Urothelium cell line (cell line): Measurements from ENCODE around the gene DRG1.
"Not testable (repeated sequence)": the region's sequence is repeated elsewhere in the genome, so short reads cannot be mapped to it uniquely, and the experiment has no call there.

Experiments used
- DNase-seq: peaks from one replicate; pipeline ENCODE4 v3.0.0; 2011; ENCODE audit warnings: low spot score, mixed read lengths
- FAIRE-seq: peaks from 2 replicates; lab custom pipeline; 2011; peaks lifted over from hg19 to GRCh38; lab: Jason Lieb, UNC

Gene DRG1

DNA sequence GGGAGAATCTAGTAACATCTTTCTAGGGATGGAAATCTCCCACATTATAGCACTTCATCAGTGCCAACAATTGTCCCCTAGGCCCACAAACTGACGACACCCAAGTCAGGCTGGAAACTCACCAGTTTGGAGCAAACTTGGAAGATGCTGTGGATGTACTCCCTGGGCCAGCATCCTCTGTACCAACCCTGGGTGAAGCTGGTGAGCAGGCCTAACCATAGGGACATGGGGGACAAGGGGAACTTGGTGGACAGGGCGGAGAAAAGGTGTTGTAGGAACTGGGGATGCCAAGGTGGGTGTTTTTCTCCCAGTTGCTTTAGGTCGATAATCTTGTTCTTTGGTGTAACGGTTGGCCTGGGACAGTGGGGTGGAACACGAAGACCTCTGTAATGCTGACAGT is 42.2 kb downstream of the DRG1 start:
- no peak for FAIRE-seq
- DNase-seq: no peak

DNA sequence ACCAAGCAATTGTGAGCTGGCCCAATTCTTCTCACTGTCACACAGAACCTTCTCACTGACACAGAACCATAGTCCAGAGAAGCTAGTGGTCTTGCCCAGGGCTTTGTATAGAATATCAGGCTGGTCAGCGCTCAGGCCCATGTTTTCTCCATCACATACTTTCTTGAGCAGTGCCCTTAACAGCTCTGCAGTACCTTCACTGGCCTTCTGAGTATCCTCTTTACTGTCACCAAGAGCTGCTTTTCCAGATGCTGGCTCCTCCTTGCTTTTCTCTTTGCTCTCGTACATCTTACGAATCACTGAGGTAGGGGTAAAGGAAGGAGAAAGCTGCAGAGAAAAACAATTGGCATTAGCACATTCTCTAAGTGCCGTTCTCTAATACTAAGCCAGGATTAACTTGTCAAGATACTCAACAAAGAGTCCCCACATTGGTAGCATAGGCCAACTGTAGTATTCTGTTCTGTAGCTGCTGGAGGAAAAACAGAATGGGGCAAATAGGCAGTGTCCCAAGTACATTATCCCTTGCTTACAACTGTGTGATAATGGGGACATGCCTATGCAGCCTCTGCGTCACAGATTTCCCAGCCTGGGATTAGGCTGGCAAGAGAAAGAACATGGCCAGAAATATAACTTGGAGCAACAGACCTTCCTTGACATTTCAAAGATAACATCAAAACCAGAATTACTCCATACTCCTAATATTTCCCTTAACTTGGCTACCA is 43.5 kb downstream of the DRG1 start:
- DNase-seq (no peak), FAIRE-seq (no peak)

DNA sequence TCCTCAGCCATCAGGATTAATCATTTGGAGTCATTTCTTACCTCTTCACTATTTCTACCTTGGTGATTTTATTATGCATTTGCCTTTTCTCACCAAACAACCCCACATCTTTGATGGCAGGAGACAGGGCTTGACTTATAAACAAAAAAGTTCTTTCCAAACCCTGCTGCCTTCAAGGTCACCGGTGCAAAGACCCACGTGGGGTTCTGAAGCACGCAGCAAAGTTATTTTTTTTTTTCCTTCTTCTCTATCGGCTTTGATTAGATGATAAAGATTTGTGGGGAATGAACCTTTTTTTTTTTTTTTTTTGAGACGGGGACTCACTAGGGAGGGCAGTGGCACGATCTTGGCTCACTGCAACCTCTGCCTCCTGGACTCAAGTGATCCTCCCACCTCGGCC is 44.1 kb downstream of the DRG1 start:
- no peak for FAIRE-seq

DNA sequence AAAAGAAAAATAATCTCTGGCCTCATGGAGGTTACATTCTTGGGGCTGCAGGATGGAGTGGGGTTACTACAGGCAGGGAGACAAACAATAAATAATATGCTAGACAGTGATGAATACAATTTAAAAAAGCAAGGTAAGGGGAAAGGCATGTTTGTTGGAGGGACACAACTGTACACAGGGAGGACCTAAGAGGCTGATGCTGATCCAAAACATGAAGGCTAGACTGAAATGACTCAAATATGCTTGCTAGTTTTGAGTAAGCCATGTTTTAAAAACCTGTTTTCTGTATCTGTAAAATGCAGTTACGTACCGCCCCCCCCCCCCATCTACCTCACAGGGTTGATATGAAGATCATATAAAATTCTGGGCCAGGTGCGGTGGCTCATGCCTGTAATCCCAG is 46.2 kb downstream of the DRG1 start:
- DNase-seq: no peak
- FAIRE-seq: no peak

More for the DNA sequence above, 44.1 kb downstream of the DRG1 start:
- no peak for DNase-seq

DNA sequence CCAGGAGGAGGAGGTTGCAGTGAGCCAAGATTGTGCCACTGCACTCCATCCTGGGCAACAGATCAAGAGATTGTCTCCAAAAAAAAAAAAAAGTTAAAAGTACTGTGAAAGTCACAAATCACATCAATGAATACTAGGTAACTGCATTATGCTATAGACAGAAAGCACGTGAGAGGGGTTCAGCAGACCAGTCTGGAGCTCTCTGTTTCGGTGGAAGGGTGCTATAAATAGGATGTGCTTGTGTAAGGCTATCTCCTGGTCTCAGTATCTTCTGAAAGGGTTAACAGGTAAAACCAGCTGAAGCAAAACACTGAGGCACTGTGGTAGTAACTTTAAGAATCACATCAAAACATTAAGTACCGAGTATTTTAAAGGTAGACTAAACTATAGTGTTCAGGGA is 46.8 kb downstream of the DRG1 start:
- DNase-seq: no peak
- no peak for FAIRE-seq

DNA sequence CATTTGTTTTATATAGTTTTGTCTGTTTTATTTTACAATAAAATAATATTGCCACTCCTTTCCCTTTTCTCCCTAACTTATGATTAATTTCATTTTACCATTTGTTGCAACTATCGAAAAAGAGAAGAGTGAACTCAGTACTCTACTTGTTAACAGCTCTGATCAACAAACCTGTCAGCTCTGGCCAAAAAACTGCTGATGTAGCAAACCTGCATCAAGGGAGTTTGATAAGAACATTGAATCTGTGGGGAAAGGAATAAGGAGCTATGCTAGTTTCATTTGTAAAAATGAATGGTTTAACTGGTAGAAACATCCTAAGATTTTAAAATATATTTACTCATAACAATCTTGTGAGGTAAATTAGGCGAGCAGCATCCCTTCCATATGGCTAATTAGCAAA is 47.4 kb downstream of the DRG1 start:
- FAIRE-seq (no peak), DNase-seq (no peak)

DNA sequence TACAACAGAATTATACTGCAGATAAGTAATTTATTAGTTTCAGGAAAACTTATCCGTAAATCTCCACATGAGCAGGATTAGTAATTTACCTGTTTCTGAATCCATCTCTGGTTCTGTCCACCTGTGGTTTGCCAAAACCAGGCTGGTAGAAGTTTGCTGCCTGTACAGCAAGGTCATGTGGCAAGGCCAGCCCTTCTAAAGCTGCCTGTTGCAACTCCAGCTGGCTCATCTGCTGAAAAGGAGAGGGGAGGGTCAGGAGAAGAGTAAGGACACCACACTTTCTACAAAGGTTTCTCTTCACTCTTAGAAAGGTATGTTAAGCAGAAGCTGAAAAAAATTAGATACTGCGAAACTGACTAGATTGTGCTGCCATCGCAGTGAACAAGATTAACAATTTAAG is 47.9 kb downstream of the DRG1 start:
- no peak for DNase-seq
- FAIRE-seq: no peak

DNA sequence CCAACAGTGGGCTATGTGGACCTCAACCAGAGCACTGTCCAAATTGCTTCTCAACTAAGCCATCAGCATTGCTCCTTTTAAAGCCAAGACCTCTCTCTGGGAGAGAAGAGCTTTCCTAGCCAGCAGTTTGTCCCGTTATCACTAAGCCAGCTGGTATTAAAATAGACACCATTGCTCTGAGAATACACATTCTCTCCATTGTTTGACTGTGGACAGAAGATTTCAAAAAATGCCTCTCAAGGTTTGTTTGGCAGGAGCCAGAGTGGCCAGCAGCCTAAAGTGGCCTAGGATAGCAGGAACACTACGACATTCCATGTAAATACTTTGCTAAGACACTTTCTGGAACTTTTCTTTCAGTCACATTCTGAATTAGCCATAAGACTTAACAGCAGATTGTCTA is 49.0 kb downstream of the DRG1 start:
- no peak for DNase-seq
- FAIRE-seq: no peak

DNA sequence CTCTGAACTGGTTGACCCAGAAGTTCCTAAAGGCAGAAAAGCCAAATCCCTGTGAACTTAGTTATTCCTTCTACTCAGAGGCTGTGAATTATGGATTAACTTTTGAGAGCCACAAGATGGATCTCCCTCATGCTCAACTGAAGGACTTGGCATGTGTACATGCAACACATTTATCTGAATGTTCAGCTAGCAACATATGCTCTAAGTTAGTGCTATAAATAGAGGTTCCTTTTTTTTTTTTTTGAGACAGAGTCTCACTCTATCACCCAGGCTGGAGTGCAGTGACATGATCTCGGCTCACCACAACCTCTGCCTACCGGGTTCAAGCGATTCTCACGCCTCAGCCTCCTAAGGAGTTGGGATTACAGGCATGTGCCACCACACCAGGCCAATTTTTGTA is 50.1 kb downstream of the DRG1 start:
- FAIRE-seq (no peak), DNase-seq (no peak)

DNA sequence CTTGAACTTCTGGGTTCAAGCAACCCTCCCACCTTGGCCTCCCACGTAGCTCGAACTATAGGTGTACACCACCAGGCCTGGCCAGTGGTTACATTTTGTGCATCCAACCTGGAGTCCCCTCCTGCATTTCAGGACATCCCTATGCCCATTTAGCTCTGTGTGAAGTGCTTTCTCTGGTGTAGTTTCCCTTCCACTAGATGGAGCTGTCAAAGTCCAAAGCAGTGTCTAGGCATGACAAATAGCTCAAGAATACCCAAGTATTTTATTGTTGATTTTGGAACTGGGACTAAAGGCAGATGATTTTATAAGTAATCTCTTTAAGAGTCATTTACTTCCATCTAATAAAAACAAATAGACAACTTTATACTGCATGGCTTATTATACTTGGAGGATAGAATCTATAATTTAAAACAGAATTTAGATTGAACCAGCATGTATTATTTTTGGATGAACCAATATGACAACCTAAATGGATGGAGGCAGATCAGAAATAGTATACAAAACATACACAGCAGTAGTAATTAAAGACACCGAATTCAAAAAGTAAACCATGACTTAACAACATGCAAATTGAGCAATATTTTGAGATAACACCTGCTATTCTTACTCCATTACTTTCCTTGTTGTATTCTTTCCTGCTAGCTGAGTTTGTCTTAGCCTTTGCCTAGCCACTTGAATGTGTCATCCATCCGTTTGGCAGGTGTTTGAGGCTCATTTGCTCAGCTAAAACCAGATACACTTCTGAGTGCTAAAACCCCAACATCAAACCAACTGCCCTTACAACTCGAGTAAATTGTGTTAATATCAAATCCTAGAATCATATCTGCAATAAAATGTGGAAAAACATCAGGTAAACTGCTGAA is 52.5 kb downstream of the DRG1 start:
- FAIRE-seq: no peak
- DNase-seq: peak; percentile 51

DNA sequence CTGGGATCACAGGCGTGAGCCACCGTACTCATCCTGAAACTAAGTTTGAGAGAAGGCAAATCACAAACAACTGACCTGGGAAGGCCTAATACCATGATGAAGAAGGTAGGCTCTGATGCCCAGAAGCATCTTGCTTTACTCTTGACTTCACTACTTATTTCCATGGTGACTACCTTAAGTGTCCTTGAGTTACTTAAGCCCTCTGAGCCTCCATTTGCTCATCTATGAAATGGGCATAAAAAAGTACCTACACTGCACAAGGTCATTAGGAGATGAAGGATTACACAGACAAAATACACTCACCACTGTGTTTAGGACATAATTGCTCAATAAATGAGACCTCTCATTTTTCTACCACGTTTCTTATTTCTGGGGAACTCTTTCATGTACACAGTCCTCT is 62.3 kb downstream of the DRG1 start:
- no peak for FAIRE-seq
- no peak for DNase-seq

DNA sequence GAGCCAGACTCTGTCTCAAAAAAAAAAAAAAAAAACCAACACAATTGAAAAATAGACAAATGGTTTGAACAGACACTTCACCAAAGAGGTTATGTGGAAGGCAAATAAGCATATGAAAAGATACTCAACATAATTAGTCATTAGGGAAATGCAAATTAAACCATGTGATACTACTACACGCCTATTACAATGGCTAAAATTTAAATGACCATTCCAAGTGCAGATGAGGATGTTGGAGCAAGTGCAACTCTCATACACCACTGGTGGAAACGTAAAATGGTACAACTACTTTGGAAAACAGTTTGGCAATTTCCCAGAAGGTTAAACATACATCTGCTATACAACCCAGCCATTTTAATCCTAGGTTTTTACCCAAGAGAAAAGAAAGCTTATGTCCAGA is 65.9 kb downstream of the DRG1 start:
- no peak for DNase-seq
- no peak for FAIRE-seq

DNA sequence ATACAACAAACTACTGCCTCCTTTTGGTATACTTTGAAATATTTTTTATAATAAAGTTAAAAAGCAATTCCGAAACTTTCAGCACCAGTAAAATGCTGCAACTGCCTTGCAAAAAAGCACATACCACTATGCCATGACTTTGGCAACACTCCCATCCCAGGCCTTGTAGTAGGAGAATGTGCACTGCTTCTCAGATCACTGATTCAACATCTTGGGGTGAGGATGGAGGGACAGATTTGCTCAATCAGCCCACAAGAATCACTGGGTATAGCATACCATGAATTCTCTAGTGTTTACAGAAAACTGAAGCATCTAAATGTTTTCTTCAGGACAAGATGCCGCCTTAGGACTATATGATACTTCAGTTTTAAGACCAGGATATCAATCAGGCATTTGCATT is 75.3 kb downstream of the DRG1 start:
- FAIRE-seq (no peak), DNase-seq (no peak)

DNA sequence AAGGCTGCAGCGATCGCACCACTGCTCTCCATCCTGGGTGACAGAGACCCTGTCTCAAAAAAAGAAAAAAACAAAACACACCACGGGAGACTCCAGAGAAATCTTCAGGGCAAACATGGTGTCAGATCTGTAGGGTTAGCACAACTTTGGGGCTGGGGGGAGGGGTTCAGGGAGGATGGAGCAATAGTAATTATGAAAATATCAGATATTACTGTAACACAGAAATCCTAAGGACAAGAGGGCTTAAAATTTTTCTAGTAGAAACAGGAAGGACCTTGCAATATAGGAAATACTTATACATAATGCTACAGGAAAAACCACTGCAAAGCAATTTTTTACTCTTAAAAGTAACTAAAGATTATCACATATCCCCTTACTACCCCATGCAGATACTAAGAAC is 76.4 kb downstream of the DRG1 start:
- DNase-seq (no peak), FAIRE-seq (no peak)

DNA sequence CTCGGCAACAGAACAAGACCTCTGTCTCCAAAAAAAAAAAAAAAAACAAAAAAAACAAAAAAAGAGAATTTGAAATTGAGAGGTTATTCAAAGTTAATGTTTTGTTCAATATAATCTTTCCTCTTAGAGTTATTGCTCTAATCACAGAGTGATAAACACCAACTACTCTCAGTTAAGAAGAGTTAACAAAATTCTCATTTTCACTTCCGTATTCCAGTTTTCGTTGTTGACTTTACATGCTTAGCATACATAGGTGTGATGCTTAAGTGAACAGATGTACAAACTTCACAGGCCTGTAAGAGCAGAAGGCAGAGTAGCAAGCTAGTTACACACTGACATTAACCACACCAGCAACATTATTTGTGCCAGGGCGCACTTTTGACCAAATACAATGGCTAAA is 77.9 kb downstream of the DRG1 start:
- DNase-seq (no peak), FAIRE-seq (no peak)

DNA sequence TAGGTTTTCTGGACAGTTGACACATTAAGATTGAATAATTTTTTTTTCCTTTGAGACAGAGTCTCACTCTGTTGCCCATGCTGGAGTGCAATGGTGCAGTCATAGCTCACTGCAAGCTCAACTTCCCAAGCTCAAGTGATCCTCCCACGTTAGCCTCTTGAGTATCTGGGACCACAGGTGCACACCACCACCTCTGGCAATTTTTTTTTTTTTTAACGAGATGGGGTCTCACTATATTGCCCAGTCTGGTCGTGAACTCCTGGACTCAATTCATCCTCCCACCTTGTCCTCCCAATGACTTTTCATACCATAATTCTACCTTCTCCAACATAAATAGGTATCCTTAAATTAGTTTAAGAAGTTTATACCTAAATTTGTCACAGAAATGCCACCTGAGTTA is 81.7 kb downstream of the DRG1 start:
- no peak for FAIRE-seq

DNA sequence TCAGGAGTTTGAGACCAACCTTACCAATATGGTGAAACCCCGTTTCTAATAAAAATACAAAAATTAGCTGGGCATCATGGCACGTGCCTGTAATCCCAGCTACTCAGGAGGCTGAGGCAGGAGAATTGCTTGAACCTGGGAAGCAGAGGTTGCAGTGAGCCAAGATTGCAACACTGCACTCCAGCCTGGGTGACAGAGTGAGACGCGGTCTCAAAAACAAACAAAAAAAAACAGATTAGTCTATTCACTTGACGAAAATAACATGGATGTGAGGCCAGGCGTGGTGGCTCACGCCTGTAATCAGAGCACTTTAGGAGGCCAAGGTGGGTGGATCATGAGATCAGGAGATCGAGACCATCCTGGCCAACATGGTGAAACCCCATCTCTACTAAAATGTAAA is 83.1 kb downstream of the DRG1 start:
- not testable (repeated sequence) for DNase-seq, FAIRE-seq

More for the DNA sequence above, 81.7 kb downstream of the DRG1 start:
- no peak for DNase-seq
